HG03571 (cell line): ENCODE data around the gene ALDH1A2.

ENCODE experiments used
- ATAC-seq: cut with Tn5 transposase; IDR thresholded peaks from one replicate; pipeline ENCODE4 v1.9.1; 2021; ENCODE audit not compliant: unreplicated experiment

ALDH1A2 gene

DNA sequence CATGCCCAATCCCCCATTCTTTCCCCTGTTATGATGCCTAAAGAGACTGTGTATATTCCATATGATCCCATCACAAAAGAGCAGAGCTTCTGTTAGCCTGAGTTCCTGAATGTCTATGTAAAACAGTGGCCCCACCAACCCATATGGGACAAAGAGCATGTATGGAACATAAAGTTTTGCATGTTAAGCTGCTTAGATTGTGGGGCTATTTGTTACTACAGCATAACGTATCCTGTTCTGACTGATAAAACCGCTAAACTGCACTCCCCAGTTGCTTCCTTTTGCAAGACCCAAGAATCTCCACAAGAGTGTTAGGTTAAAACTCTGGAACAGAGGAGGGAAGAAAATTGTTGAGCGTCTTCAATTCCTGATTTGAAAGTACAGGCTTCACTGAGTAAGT lies 154.8 kb downstream of the ALDH1A2 start:
- ATAC-seq = no peak

DNA sequence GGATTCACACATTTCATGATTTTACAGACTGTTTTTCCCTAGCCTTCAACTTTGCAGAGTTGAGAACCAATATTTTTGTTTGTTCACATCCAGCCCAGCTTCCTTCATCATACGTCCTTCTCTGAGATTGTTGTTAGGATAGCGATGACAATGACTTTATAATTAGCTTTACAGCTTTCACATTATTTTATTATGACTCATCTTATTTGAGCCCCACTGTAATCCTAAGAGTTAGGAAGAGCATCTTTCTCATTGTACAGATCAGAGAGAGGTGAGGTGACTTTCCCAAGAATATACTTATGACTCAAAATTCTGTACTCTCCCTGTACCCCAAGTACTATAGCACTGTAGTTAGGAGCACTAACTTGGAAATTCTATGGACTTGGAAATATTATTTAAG lies 156.1 kb downstream of the ALDH1A2 start:
- no peak for ATAC-seq

DNA sequence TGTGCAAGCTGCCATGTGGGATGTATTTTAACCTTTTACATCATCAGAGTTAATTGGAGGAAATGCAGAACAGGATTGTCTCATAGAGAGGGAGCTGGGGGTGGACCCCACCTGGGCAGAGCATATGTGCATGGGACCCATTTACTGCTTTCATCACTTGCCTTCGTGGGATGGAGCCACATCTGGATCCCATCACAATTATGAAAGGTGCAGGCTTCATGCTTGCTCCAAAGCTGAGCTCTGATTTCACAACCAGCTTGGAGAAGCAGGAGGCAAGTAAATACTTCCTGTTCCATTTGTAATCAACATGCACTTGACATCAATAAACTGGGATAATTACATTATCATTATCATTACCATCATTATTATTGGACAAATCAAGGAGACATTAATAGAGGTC lies 161.9 kb downstream of the ALDH1A2 start:
- ATAC-seq = no peak
